Epidermal melanocyte (primary cell): ENCODE data around the gene NXPE3.
"Not testable (repeated sequence)": the region's sequence is repeated elsewhere in the genome, so short reads cannot be mapped to it uniquely, and the experiment has no call there.

Experiments
- DNase-seq: peaks from one replicate; pipeline ENCODE4 v3.0.0; 2011; ENCODE audit warnings: low spot score; ENCODE audit not compliant: insufficient read length

The NXPE3 gene

DNA sequence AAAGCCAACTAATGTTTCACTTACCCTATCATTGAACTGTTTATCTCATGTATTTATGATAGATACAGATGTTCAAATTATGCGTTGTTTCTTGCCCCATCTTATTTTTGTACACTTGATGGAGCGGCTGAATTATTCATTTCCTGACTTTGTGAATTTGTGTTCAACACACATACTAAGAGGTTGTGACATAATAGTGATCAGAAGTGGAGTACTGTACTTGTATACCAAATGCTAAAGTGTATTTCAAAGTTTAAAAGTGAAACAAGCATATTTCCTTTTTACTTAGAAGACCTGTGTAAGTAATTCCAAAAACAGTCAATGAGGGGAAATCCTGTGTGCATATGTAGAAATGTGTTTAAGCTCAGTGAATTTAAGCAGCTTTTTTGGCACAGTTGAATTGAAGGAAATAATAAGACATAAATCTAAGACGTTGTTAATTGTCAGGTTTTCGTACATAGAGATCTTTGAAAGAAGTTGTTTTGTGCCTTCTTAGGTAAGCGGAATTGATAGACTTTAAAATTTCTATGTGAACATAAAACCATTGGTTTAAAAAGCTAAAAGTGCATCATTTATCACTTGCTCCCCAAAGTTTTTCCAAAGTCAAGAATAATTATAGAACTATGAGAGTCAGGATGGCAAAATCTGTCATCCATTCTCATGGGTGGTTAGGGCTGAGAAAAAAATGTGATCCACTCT is 72.2 kb downstream of the NXPE3 start:
- DNase-seq = no peak

DNA sequence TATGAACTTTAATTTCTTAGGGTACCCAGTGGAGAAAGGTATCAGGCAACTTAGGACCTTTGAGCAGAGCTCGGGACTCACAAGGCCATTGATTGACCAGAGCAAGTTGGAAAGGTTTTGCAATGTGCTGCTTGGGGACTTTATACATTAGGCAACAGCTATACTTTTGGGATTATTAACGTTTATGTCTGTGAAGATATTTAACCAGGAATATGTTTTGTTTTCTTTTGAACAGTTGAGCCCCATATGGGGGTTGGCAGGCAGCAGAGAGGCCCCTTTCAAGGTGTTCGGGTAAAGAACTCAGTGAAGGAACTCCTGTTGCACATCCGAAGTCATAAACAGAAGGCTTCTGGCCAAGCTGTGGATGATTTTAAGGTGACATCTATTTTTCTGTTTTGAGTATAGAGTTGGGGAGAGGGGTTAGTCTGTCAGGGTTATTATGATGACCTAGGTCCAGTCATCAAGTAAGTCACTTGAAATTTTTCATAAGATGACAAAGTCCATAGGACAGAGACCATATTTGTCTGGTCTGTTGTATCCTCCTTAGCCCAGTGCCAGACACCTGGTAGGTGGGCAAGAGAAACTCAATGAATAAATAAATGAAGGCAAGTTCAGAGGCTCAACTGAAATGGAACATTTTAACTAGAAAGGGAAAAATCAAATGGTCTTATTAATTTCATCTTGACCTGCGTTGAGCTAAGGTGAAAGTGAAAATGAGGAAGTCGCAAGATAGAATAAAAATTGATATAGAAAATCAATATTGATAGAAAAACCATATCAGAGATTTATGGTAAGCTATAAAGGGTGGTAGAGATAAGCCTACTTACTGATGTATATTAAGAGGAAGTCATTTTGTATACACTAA is 73.1 kb downstream of the NXPE3 start:
- no peak for DNase-seq

DNA sequence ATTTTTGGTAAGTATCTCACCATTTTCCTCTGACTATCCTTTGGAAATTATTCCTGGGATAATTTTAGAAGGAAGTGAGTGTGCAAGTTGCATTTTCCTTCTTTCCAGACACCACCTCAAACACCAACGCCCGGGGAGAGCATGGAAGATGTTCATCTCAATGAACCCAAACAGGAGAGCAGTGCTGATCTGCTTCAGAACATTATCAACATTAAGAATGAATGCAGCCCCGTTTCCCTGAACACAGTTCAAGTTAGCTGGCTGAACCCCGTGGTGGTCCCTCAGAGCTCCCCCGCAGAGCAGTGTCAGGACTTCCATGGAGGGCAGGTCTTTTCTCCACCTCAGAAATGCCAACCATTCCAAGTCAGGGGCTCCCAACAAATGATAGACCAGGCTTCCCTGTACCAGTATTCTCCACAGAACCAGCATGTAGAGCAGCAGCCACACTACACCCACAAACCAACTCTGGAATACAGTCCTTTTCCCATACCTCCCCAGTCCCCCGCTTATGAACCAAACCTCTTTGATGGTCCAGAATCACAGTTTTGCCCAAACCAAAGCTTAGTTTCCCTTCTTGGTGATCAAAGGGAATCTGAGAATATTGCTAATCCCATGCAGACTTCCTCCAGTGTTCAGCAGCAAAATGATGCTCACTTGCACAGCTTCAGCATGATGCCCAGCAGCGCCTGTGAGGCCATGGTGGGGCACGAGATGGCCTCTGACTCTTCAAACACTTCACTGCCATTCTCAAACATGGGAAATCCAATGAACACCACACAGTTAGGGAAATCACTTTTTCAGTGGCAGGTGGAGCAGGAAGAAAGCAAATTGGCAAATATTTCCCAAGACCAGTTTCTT is 74.2 kb downstream of the NXPE3 start:
- DNase-seq = no peak

DNA sequence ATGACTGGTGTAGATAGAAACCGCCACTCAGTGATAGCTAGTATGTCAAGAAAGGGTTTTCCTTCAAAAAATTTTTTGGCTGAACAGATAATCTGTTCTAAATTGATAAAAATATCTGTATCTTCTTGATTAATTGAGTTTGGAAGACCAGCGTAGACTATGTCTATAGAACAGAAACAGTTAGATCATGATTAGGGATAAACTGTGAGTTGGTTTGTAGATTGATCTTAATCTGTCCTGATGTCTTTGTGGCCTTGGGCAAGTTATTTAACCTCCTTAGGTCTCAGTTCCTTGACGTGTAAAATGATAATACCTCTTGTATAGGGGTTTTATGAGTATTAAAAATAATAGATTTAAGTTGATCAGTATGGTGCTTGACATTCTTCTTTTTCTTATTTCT is 75.0 kb downstream of the NXPE3 start:
- DNase-seq = no peak

DNA sequence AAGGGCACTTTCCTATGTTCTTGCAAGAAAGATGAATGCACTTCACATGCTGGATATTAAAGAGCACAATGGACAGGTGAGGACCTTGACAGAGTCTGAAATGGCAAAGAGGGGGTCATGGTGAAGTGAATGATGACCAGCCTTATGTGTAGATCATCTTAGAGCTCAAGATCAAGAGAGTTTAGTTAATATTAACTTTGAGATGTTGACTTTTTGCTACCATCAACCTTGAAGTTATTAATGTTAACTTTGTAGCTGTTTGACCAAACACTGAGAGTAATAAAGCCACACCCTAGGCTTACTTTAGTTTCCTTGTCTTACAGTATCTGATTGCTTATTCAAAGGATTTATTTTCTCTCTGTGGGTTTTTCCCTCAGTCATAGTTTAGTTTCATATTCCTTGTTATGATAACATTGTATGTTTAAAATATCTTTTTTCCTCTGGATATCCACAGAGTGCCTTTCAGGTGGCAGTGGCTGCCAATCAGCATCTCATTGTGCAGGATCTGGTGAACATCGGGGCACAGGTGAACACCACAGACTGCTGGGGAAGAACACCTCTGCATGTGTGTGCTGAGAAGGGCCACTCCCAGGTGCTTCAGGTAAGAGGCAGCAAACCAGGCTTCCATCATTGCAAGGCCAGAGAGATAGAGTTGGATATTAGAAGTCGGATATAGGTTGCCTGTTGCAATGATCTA is 75.7 kb downstream of the NXPE3 start:
- DNase-seq = no peak

DNA sequence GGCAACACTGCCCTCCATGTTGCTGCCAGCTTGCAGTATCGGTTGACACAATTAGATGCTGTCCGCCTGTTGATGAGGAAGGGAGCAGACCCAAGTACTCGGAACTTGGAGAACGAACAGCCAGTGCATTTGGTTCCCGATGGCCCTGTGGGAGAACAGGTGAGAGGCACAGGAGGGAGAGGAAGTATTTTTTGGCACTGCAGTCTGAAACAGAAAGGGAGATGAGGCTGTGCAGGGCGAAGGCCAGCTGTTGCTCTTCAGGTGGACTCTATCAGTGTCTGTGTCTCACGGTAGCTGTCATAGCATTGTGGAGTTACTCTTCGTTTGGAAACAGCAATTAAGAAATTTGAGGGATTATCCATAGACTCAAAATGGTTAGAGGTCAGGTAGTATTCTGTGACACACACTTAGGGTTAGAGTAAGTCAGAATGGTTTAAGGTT is 78.3 kb downstream of the NXPE3 start:
- no peak for DNase-seq

DNA sequence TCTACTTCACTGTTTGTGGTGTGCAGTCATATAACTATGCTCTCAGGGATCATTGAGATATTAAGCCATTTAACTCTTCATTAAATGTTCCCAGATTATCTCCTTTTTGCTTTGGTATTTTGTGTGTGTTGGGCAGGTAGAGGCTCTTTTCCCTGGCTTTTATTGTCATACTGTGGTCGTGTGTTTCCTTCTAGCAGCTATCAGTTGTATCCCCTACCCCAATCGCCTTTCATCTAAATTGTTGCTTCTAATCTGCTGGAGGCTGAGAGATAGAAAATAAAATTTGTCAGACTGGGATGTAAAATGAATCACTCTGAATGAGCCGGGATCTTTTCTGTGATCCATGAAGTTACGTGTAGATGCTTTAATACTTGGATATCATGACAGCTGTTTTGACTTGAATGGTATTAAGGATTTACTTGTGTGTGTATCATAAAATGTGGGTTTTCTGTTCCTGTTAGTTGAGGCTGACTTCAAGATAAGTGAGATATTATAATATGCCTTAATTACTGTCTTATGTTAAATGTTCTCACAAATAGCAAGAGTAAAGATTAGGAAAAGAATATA is 79.5 kb downstream of the NXPE3 start:
- DNase-seq = no peak

DNA sequence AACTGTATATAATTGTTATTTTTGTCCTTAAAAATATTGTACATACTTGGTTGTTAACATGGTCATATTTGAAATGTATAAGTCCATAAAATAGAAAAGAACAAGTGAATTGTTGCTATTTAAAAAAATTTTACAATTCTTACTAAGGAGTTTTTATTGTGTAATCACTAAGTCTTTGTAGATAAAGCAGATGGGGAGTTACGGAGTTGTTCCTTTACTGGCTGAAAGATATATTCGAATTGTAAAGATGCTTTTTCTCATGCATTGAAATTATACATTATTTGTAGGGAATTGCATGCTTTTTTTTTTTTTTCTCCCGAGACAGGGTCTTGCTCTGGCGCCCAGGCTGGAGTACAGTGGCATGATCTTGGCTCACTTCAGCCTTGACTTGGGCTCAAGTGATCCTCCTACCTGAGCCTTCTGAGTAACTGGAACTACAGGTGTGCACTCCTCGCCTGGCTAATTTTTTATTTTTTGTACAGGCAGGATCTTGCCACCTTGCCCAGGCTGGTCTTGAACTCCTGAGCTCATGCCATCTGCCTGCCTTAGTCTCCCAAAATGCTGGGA is 81.0 kb downstream of the NXPE3 start:
- no peak for DNase-seq

DNA sequence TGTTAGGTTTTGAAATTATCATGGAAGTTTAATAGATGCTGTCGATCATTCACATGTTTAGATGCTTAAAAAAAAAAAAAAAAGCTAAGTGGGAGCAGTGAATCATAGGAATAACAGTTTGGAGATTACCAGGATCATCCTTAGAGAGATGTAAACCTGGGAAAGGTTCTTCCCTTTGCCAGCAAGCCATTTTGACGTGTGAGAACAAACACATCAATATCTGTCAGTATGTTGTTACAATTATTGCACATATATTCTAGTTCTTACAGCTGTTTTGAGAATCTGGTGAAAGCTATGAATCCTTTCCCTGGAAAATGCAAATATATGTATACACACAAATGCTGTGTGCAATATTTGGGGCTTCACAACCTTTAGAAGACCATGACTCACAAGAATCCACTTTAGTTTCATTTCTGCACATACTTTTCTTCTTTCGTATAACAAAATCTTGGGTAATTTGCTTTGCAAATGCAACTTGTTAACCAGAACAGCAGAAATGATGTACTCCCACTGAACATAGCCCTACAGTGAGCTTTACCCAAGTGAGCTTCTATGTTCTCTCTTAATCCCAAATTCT is 82.3 kb downstream of the NXPE3 start:
- no peak for DNase-seq

DNA sequence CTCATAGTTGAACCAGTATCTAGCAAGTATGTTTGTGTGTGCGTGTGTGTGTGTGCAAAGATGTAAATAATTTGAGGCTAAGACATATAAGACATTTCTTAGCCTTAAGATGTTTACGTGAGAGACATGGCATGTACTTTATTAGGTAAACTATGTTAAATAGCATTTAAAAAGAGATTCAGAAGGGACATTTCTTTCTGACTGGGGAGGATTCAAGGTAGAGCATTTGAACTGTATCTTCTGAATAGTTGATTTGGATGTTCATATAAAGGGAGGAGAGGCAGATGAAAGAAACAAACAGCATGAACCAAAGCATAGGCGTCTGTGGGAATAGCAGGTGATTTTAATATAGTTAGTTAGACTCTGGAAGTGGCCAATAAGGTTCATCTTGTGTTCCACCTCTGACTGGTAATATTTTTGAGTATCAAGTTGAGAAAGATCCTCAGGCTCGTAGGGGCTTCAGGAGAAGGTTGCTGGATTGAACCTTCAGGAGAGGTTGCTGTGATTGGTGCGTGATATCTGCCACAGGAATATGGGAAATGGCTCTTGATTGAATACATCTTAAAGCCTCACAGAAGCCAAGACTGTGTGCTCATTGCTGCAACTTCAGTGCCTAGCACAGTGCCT is 82.9 kb downstream of the NXPE3 start:
- no peak for DNase-seq

DNA sequence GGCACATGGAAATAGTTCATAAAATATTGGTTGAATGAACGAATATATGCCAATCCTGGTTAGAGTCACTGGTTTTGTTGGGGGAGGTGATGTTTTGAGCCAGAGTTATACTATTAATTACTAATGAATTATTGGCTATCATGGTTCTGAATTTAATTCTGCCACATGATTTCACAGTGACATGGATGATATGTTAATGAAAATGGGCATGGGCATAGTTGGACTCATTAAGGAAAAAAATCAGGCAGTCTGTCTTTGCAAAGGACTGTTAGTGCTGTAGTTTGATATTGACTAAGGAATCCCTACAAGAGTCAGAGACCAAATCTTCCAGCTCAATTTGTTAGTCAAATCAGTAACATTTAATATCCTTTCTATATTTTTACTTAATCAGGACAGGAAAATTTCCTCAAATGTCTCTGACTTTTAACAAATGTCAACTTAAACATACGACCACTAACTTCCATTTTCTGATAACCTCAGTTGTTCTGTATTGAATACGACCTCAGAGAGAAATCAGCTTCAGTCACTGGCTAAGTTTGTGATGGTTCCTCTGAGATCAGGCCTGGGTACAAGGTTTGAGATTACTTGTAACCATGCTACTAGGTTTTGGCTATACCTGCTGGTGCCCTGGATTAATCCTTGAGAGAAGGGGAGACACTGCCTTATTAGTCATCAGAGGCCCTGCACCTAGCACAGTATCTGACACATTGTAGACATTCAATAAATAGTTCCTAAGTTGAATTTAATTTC is 83.6 kb downstream of the NXPE3 start:
- DNase-seq = no peak

DNA sequence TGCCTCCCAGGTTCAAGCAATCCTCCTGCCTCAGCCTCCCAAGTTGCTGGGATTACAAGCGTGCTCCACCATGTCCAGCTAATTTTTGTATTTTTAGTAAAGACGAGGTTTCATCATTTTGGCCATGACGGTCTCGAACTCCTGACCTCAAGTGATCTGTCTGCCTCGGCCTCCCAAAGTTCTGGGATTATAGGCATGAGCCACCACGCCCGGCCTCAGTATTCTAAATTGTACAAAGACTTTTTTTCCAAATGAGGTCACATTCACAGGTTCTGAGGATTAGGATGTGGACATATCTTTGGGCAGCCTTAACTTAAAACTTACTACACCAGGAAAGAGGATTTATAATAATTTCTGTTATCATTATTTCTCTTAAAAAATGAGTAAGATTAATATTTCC is 85.9 kb downstream of the NXPE3 start:
- not testable (repeated sequence) for DNase-seq

DNA sequence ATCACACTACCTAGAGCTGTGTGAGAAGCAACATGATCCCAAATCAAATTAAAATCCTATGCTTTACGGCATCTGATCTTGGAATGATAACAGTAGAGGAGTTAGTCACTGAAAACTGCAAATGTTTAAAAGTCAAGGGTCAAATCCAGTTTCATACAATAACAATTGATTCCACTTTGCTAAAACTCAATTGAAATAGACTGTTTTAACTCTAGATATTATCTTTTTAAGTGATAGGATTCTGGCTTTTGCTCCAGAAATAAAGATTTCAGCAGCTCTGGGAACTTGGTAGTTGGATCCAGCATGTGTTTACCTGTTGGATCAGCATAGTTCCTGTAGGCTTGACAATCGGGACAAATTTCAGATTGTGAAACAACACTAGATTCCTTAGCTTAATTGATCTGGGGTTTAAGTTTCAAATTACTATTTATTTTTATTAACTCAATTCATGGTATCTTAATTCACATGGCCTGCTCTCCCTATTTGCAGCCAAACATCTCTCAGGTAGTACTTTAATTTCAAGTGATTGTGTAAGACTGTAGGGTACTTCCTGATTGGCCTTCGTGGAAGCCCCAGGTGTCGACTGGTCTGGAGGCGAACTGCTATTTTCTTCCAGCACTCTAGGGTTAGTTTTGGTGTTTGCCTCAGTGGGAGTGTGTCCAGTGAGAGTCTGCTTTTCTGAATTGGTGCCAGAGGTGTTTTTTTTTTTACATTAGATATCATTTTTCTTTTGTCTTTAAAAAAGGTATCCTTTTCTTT is 86.9 kb downstream of the NXPE3 start:
- no peak for DNase-seq

DNA sequence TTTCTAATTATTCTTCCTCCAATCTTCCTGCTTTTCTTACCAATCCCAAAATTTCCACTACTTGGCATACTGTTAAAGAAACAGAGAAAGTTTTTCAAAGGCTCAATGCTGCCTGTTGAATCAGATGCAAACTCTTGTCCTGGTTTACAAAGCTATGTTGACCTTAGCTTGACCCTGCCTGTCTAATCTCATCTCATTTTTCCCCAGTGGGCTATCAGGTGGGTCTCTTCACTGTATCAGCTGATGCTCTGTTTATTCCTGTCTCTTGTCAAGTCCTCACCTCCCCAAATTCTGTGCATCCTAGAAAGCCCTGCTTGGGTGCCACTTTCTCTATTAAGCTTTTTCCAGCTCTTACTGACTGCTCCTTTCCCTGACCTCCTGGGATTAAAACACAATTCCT is 88.5 kb downstream of the NXPE3 start:
- DNase-seq = no peak

DNA sequence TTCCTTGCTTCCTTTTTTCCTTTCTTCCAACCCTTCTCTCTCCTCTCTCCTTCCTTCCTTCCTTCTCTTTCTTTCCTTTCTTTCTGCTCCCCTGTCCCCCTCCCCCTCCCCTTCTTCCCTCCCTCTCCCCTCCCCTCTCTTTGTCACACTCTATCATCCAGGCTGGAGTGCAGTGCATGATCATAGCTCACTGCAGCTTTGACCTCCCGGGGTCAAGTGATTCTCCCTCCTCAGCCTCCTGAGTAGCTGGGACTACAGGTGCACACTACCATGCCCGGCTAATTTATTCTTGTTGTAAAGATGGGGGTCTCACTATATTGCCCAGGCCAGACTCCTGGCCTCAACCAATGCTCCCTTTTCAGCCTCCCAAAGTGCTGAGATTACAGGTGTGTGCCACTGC is 89.0 kb downstream of the NXPE3 start:
- DNase-seq = no peak

DNA sequence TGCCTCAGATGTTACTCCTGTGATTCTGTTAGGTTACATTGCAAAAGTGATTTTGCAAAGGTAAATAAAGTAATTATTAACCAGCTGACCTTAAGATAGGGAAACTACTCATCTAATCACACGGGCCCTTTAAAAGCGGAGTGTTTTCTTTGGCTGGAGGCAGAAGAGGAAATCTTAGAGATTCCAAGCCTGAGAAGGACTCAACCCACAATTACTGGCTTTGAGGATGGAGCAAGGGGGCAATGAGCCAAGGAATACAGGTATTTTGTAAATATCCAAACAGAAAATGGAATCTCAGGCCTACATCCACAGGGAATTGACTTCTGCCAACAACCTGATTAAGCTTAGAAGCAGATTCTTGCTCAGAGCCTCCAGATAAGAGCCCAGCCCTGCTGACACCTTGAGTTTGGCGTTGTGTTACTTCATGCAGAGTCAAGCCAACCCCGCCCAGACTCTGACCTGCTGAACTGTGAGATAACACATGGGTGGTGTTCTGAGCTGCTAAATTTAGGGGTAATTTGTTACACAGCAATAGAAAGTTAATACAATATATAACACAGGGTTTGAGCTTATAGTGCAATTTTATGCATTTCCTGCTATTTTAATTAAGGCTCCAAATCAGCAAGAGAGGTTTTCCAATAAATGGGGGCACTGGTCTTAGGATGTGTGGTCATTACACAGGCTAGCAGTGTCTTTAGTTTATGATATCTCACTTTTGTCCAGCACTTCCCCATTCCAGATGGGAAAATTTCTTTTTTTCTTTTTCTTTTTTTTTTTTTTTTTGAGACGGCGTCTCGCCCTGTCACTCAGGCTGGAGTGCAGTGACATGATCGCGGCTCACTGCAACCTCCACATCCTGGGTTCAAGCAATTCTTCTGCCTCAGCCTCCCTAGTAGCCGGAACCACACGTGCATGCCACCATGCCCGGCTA is 89.8 kb downstream of the NXPE3 start:
- DNase-seq = no peak

DNA sequence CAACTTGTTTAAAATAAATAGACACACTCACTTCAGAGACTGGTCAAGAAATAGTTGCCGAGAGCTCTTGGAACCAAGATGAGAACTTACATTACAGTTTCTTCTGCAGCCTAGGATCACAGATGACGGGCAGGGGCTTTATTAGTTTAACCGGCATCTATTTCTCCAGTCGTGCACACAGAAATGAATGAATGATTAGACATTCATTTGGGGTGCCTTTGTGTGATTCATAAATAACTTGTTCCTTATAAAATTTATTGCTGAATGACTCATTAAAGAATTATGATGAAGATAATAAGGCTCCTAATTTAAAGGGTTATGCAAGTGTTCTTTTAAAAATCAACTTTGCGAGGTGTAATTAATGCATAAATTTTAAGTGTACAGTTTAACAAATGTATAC is 91.1 kb downstream of the NXPE3 start:
- DNase-seq = no peak
